Mononuclear cell (primary cell): Measurements from ENCODE around the gene CRB3. TPM values are rescaled to one million over a fixed set of nuclear protein-coding genes. Genes with fewer than 3 reads are reported as not detected.

Experiments used
- H3K27me3 ChIP-seq: 2 replicates; pipeline ENCODE4 v1.6.0; 2011; ENCODE audit warnings: low read length, control low read depth; ENCODE audit not compliant: insufficient read depth
- H3K4me1 ChIP-seq: 2 replicates; pipeline ENCODE4 v1.5.1; 2011; ENCODE audit warnings: mild to moderate bottlenecking, low read length, control low read depth; ENCODE audit not compliant: insufficient read depth
- H3K4me3 ChIP-seq: 2 replicates; pipeline ENCODE4 v1.5.1; 2011; ENCODE audit warnings: mild to moderate bottlenecking, low read length, moderate library complexity
- H3K9me3 ChIP-seq: 2 replicates; pipeline ENCODE4 v1.5.1; 2011; ENCODE audit warnings: low read depth, mild to moderate bottlenecking, control low read depth, low read length
- total RNA-seq: library from RNA; depleted of rRNA; stranded (reverse); fragments of >200 nt; gene quantifications from one replicate; pipeline ENCODE4 v1.2.3, GENCODE V29; 2012

Gene CRB3
- total RNA-seq = 4.0 TPM

DNA sequence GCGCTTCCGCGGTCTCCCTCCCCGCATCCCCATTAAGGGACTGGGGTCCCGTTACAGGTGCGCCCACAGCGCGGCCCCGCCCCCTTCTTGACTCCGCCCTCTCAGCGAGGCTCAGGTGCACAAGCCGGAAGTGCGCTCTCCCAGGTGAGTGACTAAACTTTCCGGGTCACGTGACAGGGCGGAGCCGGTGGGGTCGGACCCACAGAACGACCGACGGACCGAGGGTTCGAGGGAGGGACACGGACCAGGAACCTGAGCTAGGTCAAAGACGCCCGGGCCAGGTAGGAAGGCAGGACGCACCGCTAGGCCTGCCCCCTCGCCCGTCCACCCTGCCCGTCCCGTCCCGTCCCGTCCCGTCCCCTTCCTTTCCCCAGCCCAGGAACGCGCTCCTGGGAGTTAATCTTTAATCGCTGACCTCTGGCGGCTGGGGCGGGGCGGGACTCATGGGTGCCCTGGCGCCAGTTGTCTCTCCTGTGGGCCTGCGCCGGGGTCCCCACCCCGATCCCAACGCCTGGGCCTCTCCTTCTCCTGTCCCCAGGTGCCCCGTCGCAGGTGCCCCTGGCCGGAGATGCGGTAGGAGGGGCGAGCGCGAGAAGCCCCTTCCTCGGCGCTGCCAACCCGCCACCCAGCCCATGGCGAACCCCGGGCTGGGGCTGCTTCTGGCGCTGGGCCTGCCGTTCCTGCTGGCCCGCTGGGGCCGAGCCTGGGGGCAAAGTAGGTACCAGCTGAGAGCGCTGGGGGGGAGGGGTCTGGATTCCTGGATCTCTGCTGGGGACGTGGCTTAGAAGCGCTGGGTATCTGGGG, at the start of gene CRB3:
Gene CRB3 (plus strand): TSS at position 202 of the 804 bp plus-strand sequence. CDS start 431 bp downstream, at position 633.
- Histone ChIP-seq H3K27me3 (peaks cover 5% of the 10 kb centered on the region), H3K4me1 (peaks cover 16% of the 10 kb centered on the region), H3K4me3 (no peak within 1 kb of the TSS), H3K9me3 (no peaks in the 10 kb centered on the region)

DNA sequence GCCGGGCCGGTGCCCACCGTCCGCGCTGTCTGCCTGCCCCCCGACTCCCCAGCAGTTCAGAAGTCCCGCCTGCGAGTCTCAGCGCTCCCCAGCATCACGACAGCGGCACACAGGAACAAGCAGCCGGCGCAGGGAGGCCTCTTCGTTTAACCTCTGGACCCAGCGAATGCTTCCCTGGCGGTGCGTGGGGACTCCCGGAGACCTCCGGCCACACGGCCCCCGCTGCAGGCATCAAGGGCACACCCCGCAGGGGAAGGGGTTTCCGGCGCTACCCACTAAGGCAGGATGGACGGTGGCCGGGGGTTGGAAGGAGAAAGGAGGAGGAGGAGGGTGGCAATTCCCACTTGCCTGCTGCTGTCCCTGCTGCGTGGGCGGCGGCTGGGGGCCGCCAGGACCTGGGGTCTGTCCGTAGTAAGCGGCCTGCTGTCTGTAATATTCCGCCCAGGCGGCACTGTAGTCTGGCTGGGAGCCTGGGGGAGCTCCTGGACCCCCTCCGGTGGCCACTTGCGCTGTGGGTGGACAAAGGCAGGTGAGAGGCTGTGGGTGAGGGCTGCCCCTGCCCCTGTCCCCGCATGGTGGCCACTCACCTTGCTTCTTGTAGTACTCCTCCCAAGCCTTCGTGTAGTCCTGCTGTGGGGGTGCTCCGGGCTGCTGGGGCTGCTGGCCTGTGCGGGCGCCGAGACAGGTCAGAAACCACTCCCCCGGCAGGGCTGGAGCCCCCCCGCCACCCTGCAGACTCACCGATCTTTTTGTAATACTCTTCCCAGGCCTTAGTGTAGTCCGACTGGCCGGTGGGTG, 49.1 kb upstream of the CRB3 start:
- H3K27me3 ChIP-seq = no peaks in the 10 kb centered on the region
- no peaks in the 10 kb centered on the region for H3K4me1 ChIP-seq
- H3K9me3 ChIP-seq = no peaks in the 10 kb centered on the region
- H3K4me3 ChIP-seq = no peak overlapping the region

DNA sequence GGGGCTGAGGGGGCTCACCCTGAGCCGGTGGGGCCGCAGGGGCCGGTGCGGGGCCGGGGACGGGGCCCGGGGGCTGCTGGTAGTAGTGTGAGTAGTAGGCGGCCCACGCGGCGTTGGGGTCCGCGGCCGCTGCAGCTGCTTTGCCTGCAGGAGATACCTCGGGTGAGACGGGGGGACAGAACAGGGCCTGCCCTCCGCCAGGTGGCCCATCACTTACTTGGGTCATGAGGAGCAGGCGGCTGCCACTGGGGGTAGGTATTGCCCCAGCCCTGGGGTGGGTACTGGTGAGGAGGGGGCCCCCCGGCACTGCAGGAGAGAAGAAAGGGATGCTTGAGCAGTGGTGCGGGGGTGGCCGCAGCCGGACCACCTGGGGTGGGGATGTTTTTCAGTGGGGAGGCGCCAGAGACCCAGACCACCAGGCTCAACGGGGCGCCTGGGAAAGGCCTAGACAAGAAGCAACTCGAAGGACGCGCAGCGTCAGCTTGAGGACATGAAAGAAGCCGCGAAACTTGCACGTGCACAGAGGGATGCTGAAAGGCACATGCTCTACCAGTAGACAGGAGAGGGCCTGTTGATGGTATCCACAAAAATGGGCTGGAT, 48.4 kb upstream of the CRB3 start:
- H3K4me3 ChIP-seq = no peak overlapping the region
- H3K27me3 ChIP-seq = no peaks in the 10 kb centered on the region
- H3K9me3 ChIP-seq = no peaks in the 10 kb centered on the region
- no peaks in the 10 kb centered on the region for H3K4me1 ChIP-seq

- peaks cover under 1% of the 10 kb centered on the region for H3K4me1 ChIP-seq
- H3K27me3 ChIP-seq = no peaks in the 10 kb centered on the region
- H3K9me3 ChIP-seq = no peaks in the 10 kb centered on the region
- no peak overlapping the region for H3K4me3 ChIP-seq
Measured at GRCh38 chr19:6416658-6417405, 47.2 kb upstream of the CRB3 start.

DNA sequence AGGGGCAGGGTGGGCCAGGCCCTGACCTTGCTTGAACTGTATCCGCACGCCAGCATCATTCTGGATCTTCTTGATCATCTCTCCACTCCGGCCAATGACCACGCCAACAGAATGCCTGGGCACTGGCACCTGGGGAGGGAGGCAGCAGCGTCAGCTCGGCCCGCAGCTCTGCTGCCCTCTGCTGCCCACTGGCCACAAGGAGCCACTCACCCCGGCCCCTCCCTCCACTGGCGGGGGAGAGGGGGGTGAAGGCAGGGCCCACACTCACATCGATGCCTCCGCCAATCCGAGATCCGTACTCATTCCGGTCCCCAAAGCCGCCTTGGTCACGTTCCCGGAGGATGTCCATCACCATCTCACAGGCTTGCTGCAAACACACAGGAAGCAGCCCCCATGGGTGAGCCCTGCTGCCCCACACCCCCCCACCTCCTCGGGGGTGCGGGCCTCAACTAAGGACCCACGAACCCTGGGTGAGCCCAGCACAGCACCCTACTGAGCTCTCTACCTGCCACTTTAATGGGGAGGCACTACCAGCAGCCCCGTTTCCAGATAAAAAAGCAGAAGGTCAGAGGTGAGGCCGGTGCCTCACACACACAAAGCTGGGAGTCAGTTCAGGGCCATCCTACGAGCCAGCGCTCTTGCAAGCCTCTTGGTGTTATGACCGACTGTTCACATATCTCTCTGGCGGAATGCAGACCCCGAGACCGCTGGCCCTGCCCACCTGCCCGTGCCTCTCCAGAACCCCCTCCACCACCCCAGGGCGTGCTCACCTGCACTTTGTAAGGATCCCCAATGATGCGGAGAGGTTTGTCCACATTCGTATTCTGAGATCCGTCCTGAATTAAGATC, 46.1 kb upstream of the CRB3 start:
- Histone ChIP-seq H3K27me3 (no peaks in the 10 kb centered on the region), H3K9me3 (no peaks in the 10 kb centered on the region), H3K4me1 (peaks cover 12% of the 10 kb centered on the region), H3K4me3 (no peak overlapping the region)

- H3K4me1 ChIP-seq = peaks cover 18% of the 10 kb centered on the region
- H3K4me3 ChIP-seq = no peak overlapping the region
- no peaks in the 10 kb centered on the region for H3K27me3 ChIP-seq
- no peaks in the 10 kb centered on the region for H3K9me3 ChIP-seq
Measured at GRCh38 chr19:6418562-6418932, 45.5 kb upstream of the CRB3 start.

DNA sequence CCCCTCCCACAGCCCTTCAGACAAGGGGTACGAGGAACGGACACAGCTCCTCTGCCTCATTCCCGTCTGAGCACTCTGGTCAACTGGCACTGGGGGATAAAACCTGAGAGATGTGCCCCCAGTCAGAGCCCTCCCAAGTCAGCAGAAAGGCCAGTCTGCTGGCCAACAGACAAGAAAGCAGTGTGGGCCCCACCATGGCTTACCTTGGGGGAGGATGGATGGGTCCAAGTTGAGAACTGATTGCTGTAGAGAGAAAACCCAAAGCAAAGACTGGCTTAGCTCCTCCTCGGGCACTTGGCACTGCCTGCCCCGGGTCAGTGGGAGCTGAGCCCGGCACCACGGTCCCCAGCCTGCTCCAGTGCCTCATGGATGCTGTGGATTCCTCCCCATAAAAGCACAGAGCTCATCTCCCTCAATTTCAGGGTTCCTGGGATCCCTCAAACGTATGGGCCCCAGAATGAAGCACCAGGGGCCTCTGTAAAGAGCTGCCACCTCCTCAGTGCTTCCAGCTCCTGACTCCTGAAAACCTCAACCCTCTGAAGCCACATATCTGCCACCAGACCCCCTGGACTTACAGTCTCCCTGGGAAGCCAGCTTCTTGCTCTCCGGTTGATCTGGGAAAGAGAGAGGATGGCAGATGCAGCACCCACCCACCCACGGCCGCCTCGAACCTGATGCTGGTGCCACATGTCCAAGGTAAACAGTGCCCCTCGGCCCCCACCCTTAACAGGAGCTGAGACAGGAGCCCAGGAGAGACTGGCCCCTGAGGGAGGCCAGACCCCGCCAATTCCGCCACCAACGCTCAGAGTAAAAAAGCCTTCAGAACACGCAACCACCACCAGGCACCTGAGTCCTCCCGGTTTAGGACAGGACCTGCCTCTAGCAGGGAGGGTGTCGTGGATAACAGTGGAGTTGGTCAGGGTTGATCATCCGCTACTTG, 42.7 kb upstream of the CRB3 start:
- Histone ChIP-seq H3K27me3 (no peaks in the 10 kb centered on the region), H3K4me3 (no peak overlapping the region)

GRCh38 chr19:6423499-6424194, 40.4 kb upstream of the CRB3 start:
- H3K9me3 ChIP-seq = no peaks in the 10 kb centered on the region
- peak overlapping the region; percentile 54 for H3K4me3 ChIP-seq
- no peaks in the 10 kb centered on the region for H3K27me3 ChIP-seq
- peaks cover 30% of the 10 kb centered on the region for H3K4me1 ChIP-seq

More for the DNA sequence above, 42.7 kb upstream of the CRB3 start:
- Histone ChIP-seq H3K9me3 (no peaks in the 10 kb centered on the region), H3K4me1 (peaks cover 30% of the 10 kb centered on the region)

DNA sequence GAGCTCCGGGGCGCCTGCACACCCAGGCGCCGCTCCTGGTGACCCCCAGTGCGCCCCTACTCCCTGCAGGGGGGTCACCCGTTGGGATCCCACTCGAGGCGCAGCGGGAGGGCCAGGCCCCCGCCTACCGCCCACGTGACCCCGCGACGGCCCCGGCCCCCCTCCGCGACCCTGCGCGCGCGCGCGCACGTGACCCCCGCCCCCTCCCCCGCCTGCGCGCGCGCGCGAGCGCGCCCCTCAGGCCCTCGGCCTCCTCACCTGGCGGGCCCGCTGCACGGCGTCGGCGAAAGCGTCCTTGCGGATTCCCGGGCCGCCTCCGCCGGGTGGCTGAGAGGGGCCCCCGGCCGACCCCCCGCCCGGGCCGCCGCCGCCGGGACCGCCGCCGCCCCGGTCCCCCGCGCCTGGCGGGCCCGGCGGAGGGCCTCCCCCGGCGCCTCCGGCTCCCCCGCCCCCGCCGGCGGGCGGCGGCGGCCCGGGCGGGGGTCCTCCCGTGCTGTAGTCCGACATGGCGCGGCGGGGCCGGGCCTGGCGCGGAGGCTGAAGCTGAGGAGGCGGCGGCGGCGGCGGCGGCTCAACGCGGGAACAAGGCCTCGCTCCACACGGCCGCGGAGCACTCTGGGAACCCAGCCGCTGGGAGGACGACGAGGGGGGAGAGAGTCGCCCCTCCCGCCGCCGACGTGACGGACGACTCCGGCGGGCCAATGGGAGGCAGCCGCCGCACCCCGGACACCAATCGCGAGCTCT, 39.7 kb upstream of the CRB3 start, which contains the start of gene KHSRP:
Gene KHSRP (minus strand): TSS at position 617 of the 744 bp plus-strand sequence. CDS start 110 bp downstream, at position 507.
- H3K4me3 ChIP-seq = peak within 1 kb of the TSS; percentile 54
- H3K27me3 ChIP-seq = no peaks in the 10 kb centered on the region
- no peaks in the 10 kb centered on the region for H3K9me3 ChIP-seq
- peaks cover 31% of the 10 kb centered on the region for H3K4me1 ChIP-seq

DNA sequence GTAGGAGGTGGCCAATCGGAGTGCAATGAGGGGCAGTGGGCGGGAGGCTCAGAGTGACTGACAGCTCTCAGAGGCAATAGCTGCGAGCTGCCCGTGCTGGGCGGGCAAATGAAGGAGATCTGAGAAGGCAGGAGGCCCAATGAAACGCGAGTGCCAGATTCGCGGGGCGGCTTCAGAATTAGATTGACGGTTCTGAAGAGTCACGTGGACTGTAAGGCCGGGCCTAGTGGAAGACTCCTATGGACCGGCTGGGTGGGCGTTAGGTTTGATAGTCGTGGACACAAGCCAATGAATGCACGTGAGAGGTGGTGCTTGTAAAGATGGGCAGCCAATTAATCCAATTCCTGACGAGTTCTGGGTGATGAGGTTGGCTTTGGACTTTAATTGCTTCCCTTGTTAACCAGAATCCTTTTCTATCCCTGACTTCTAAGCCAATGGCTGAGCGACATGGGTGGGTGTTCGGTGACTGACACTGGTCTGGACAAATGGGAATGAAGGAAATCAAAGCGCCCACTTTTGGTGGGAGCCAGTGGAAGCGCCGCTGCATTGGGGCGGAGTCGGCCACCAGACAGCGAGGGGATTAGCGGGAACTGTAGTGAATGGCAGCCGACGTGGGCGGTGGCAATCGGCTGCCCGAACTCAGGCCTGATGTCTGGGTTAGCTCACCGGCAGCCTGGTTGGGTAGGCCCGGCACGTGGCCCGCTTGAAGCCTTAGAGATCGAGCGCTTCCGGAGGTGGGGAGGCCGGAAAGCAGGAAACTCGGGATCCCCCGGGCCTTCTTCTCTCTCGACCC, 38.9 kb upstream of the CRB3 start:
- Histone ChIP-seq H3K4me3 (peak overlapping the region; percentile 13), H3K27me3 (no peaks in the 10 kb centered on the region), H3K9me3 (no peaks in the 10 kb centered on the region), H3K4me1 (peaks cover 35% of the 10 kb centered on the region)

DNA sequence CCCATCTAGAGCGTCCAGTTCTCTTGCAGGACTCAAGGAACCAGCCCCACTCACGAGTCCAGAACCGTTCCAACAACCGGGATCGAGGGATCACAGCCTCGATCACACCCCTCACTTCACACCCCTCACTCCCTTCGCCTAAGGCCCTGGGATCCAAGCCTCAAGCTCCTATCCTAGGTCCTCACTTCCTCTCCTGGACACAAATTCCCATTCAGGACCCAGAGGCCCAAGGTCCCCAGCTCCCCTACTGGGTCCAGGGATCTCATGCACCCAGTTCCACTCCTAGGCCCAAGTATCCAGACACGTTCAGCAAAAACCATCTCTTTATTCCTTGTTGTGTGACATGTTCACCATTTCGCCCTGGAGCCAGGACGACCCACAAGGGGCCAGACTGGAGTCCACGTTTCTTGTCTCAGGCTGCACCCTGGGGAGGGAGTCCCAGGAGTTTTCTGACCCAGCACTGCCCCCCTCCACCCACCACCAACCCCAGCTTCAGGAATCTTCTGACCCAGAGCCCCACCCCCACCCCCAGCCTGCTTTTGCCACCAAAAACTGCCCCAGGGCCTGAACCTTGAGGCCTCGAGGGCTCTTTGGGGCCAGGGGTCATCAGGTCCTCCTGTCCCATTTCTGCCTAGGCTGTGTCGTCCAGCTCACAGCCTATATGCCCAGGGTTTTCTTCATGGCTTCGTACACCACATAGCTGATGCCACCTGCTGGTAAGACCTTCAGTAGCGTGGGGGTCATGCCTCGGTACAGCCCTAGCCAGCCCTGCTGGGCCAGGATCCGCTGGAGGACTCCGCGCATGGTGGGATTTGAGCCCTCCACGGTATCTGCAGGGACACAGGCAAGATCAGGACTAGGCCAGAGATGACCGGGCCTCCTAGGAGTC, 38.1 kb upstream of the CRB3 start:
- Histone ChIP-seq H3K27me3 (no peaks in the 10 kb centered on the region), H3K9me3 (no peaks in the 10 kb centered on the region), H3K4me1 (peaks cover 35% of the 10 kb centered on the region), H3K4me3 (peak overlapping the region; percentile 13)
